ENCODE data around the gene LONP1. TPM values are rescaled to one million over a fixed set of nuclear protein-coding genes. Genes with fewer than 3 reads are reported as not detected.

The LONP1 gene
- total and polyA plus RNA-seq, 2 of the 8 experiments (the other 6 are each of a cell fraction or from before 2014, with no cell fraction given): 98.1 to 117 TPM

DNA sequence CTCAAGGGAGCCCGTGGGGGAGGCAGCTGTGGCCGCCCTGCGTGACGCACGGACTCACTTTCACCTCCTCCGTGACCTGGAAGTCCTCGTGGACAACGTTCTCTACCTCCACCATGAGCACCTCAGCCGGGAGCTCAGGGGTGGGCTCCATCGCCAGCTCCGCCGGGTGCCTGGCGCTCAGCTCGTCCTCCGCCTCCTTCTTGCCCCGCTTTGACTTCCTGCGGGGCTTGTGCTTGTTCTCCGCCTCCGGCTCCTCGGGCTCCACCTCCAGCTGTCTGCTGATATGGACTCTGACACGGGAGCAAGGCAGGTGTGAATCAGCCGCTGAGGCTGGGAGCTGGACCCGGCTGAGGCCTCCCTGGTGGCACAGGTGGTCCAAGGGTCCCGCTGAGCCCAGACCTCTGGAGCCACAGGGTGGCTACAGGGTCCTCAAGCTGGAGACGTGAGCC lies 8.2 kb downstream of the LONP1 start:
- 90% methylated on average over 18 of the region's 25 CpGs; no CpG with 5 or more reads in 1 of the 2 experiments for WGBS, 2 experiments (ENCODE audit: extremely low coverage in 1 of 2, insufficient coverage in 1 of 2, insufficient read length in 1 of 2, insufficient replicate concordance in 2 of 2, low coverage in 1 of 2, low lambda C conversion rate in 2 of 2, missing lambda C conversion rate in 1 of 2)
- H2BK12ac ChIP-seq (ENCODE audit: low read depth, low read length): no peak overlapping the region
- no peak overlapping the region for H3K4ac ChIP-seq (replicated peaks; ENCODE audit: insufficient read length, low read depth, low read length)
- peaks cover 36 to 61% (median 55%) of the 10 kb centered on the region in 4 experiments for H3K36me3 ChIP-seq (ENCODE audit: control insufficient read depth in 2 of 4, insufficient read depth in 4 of 4, low read length in 3 of 4)
- H3K4me3 ChIP-seq (ENCODE audit: extremely low read depth in 1 of 4, insufficient read depth in 2 of 4, low read depth in 3 of 4, low read length in 4 of 4): no peak overlapping the region
- no peak overlapping the region for H3K14ac ChIP-seq (ENCODE audit: insufficient read length)
- no peak overlapping the region for H3K23ac ChIP-seq (ENCODE audit: insufficient read length)
- no peak for FAIRE-seq
- DNase-seq (ENCODE audit: low read depth in 1 of 2, low spot score in 2 of 2): no peak
- H4K91ac ChIP-seq (replicated peaks; ENCODE audit: insufficient read length, low read length): no peak overlapping the region
- peaks cover 8 to 20% of the 10 kb centered on the region in 2 experiments for H3K79me2 ChIP-seq (ENCODE audit: control insufficient read depth in 1 of 2, insufficient read depth in 2 of 2, low read length in 2 of 2)
- no peak overlapping the region for H3K9ac ChIP-seq (replicated peaks in 1 of 4; ENCODE audit: extremely low read depth in 1 of 4, low read depth in 3 of 4, low read length in 3 of 4)
- no peak overlapping the region for H3K56ac ChIP-seq (replicated peaks; ENCODE audit: insufficient read length, low read depth, low read length)
- H2BK5ac ChIP-seq (ENCODE audit: low read depth, low read length): no peak overlapping the region
- H2BK120ac ChIP-seq (replicated peaks; ENCODE audit: low read depth, low read length): no peak overlapping the region
- H3K18ac ChIP-seq (ENCODE audit: extremely low read depth, low read length): no peak overlapping the region
- no peak overlapping the region for H2BK20ac ChIP-seq (ENCODE audit: low read length)
- TF ChIP-seq HDAC2 (IDR thresholded peaks at IDR 0.05; ENCODE audit: borderline replicate concordance in 1 of 2, low read depth in 2 of 2, low read length in 2 of 2) (no peak), SIX5 (IDR thresholded peaks at IDR 0.05; ENCODE audit: low read depth, low read length) (no peak)
- no peak overlapping the region for H3K4me2 ChIP-seq (ENCODE audit: insufficient read depth in 1 of 2, low read depth in 2 of 2, low read length in 2 of 2)
- no peak overlapping the region for H2AFZ ChIP-seq (ENCODE audit: low read length)
- no peak overlapping the region for H2AK5ac ChIP-seq (ENCODE audit: low read depth, low read length)
- H3K4me1 ChIP-seq (replicated peaks in 1 of 4; ENCODE audit: control insufficient read depth in 3 of 4, insufficient read depth in 4 of 4, low read length in 3 of 4): no peaks in the 10 kb centered on the region
- no peaks in the 10 kb centered on the region for H3K27me3 ChIP-seq (replicated peaks in 1 of 4; ENCODE audit: control insufficient read depth in 3 of 4, extremely low read depth in 1 of 4, insufficient read depth in 3 of 4, low read length in 3 of 4)
- CTCF ChIA-PET (ENCODE audit: partially characterized antibody): interaction anchor here (1.3 to 2.4 kb wide), 4 partner anchors 10 to 83 kb away, joined by 3 to 9 read pairs (median 6); partner anchors contain the start of genes CATSPERD and RPL36
- H4K20me1 ChIP-seq (replicated peaks in 1 of 2; ENCODE audit: control insufficient read depth in 1 of 2, insufficient read depth in 2 of 2, low read length in 2 of 2): peaks cover 7 to 24% of the 10 kb centered on the region in 2 experiments
- no peak overlapping the region for H4K5ac ChIP-seq (ENCODE audit: insufficient read length, low read depth, low read length)
- H3K9me3 ChIP-seq (ENCODE audit: insufficient read depth in 2 of 2, low read depth in 1 of 2, low read length in 1 of 2): no peaks in the 10 kb centered on the region
- no peak overlapping the region for H2BK15ac ChIP-seq (ENCODE audit: low read length)
- no peak overlapping the region for H3K27ac ChIP-seq (ENCODE audit: low read depth, low read length)
- no peaks in the 10 kb centered on the region for H3K23me2 ChIP-seq (ENCODE audit: low read depth, low read length)
- H3K79me1 ChIP-seq (ENCODE audit: low read depth, low read length): peaks cover 5% of the 10 kb centered on the region; the same call in 1 of the 2 replicates
- H4K8ac ChIP-seq (ENCODE audit: extremely low read depth, insufficient read depth, low read length): no peak overlapping the region
- POLR2A ChIA-PET (ENCODE audit: partially characterized antibody): interaction anchor here (0.7 to 22.4 kb wide), 8 partner anchors 7 to 89 kb away, joined by 3 to 620 read pairs (median 4); partner anchors contain the start of genes CATSPERD, DUS3L, LONP1 and RPL36

Measured in H1 (cell line).